Smooth muscle cell (in vitro differentiated cells): ENCODE measurements around the gene KRT83. TPM values are rescaled to one million over a fixed set of nuclear protein-coding genes. Genes with fewer than 3 reads are reported as not detected.

ENCODE experiments used
- DNase-seq: peaks from one replicate; lab custom pipeline; 2025; ENCODE audit not compliant: unreplicated experiment; lab: John Stamatoyannopoulos, UW
- H2AFZ ChIP-seq: fragments of 200-600 bp; sonication (generic); 2 replicates; pipeline ENCODE4 v1.6.0; 2016; ENCODE audit warnings: antibody characterized with exemption, low read depth, mild to moderate bottlenecking
- H3F3A ChIP-seq: fragments of 200-600 bp; sonication (generic); 2 replicates; pipeline ENCODE4 v1.6.0; 2017; ENCODE audit warnings: antibody characterized with exemption, low read depth
- H3K27ac ChIP-seq: fragments of 200-600 bp; sonication (generic); 2 replicates; pipeline ENCODE4 v1.5.1; 2016; ENCODE audit warnings: low read depth, mild to moderate bottlenecking
- H3K27me3 ChIP-seq: fragments of 200-600 bp; sonication (generic); 2 replicates; pipeline ENCODE4 v1.6.1; 2016; ENCODE audit warnings: low read depth, mild to moderate bottlenecking
- H3K36me3 ChIP-seq: fragments of 200-600 bp; sonication (generic); 2 replicates; pipeline ENCODE4 v1.5.1; 2016; ENCODE audit warnings: low read depth
- H3K4me1 ChIP-seq: fragments of 200-600 bp; sonication (generic); 2 replicates; pipeline ENCODE4 v1.5.1; 2016; ENCODE audit warnings: low read depth
- H3K4me2 ChIP-seq: fragments of 200-600 bp; sonication (generic); 2 replicates; pipeline ENCODE4 v1.6.0; 2016; ENCODE audit warnings: mild to moderate bottlenecking
- H3K4me3 ChIP-seq: fragments of 200-600 bp; sonication (generic); 2 replicates; pipeline ENCODE4 v1.5.1; 2016; ENCODE audit warnings: mild to moderate bottlenecking
- H3K79me2 ChIP-seq: fragments of 200-600 bp; sonication (generic); 2 replicates; pipeline ENCODE4 v1.6.0; 2016; ENCODE audit warnings: low read depth, mild to moderate bottlenecking
- H3K9ac ChIP-seq: fragments of 200-600 bp; sonication (generic); 2 replicates; pipeline ENCODE4 v1.6.0; 2016; ENCODE audit warnings: low read depth
- H3K9me3 ChIP-seq: fragments of 200-600 bp; sonication (generic); replicated peaks from 2 replicates; pipeline ENCODE4 v1.5.1; 2016; ENCODE audit warnings: low read depth
- H4K20me1 ChIP-seq: fragments of 200-600 bp; sonication (generic); 2 replicates; pipeline ENCODE4 v1.6.0; 2016; ENCODE audit warnings: low read depth
- WGBS: methylation state at CpG from one replicate; pipeline ENCODE4 v1.1.7; 2016; ENCODE audit warnings: low lambda C conversion rate; 5-methylcytosine and 5-hydroxymethylcytosine counted together
- polyA plus RNA-seq: library from polyadenylated mRNA; unstranded; fragments of >200 nt; fragmentation: Nextera tagmentation; extraction: Ambion mirVana; gene quantifications from 2 replicates; pipeline ENCODE4 v1.2.1, GENCODE V29; 2016
- total RNA-seq: library from RNA; depleted of rRNA; stranded (reverse); fragments of >200 nt; gene quantifications from 2 replicates; pipeline ENCODE4 v1.2.3, GENCODE V29; 2014
- TF ChIP-seq, protein P1 (sequence below): fragments of 200-600 bp; sonication (generic); IDR thresholded peaks from 2 replicates; pipeline ENCODE4 v1.5.1; 2017; ENCODE audit warnings: borderline replicate concordance, mild to moderate bottlenecking, antibody characterized with exemption; ENCODE audit not compliant: insufficient read depth, poor library complexity, severe bottlenecking

Gene KRT83
- total and polyA plus RNA-seq, 2 experiments from 2014 or later: not detected

GRCh38 chr12:52367876-52368275 is 46.7 kb upstream of the KRT83 start:
- H3K79me2 ChIP-seq: no peaks in the 10 kb centered on the region
- H2AFZ ChIP-seq: no peak overlapping the region
- no peaks in the 10 kb centered on the region for H4K20me1 ChIP-seq
- DNase-seq: no peak
- TF ChIP-seq, protein P1, sequence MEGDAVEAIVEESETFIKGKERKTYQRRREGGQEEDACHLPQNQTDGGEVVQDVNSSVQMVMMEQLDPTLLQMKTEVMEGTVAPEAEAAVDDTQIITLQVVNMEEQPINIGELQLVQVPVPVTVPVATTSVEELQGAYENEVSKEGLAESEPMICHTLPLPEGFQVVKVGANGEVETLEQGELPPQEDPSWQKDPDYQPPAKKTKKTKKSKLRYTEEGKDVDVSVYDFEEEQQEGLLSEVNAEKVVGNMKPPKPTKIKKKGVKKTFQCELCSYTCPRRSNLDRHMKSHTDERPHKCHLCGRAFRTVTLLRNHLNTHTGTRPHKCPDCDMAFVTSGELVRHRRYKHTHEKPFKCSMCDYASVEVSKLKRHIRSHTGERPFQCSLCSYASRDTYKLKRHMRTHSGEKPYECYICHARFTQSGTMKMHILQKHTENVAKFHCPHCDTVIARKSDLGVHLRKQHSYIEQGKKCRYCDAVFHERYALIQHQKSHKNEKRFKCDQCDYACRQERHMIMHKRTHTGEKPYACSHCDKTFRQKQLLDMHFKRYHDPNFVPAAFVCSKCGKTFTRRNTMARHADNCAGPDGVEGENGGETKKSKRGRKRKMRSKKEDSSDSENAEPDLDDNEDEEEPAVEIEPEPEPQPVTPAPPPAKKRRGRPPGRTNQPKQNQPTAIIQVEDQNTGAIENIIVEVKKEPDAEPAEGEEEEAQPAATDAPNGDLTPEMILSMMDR: no peak
- no peaks in the 10 kb centered on the region for H3K36me3 ChIP-seq
- no peak overlapping the region for H3K9ac ChIP-seq
- no peaks in the 10 kb centered on the region for H3K4me1 ChIP-seq
- H3K4me2 ChIP-seq: no peak overlapping the region
- peaks cover 37% of the 10 kb centered on the region for H3K27me3 ChIP-seq
- H3K4me3 ChIP-seq: no peak overlapping the region
- H3K27ac ChIP-seq: no peak overlapping the region
- H3K9me3 ChIP-seq: no peaks in the 10 kb centered on the region
- no peaks in the 10 kb centered on the region for H3F3A ChIP-seq
- WGBS: 92% methylated on average over 6 of the region's 6 CpGs

GRCh38 chr12:52366738-52367485 is 45.7 kb upstream of the KRT83 start, which contains the start of gene KRT85:
TSS of gene KRT85 (minus strand) at chr12:52367481. CDS start at chr12:52367405, 76 bp downstream.
- TF ChIP-seq, protein P1: no peak
- Histone ChIP-seq H3K36me3 (no peaks in the 10 kb centered on the region), H3F3A (no peaks in the 10 kb centered on the region), H3K79me2 (no peaks in the 10 kb centered on the region), H2AFZ (no peak within 1 kb of the TSS), H4K20me1 (no peaks in the 10 kb centered on the region), H3K4me2 (no peak within 1 kb of the TSS), H3K9ac (no peak within 1 kb of the TSS), H3K27me3 (peaks cover 37% of the 10 kb centered on the region), H3K9me3 (no peaks in the 10 kb centered on the region), H3K4me3 (no peak within 1 kb of the TSS), H3K27ac (no peak within 1 kb of the TSS), H3K4me1 (no peaks in the 10 kb centered on the region)
- 91% methylated on average over 42 of the region's 42 CpGs for WGBS
- no peak for DNase-seq

GRCh38 chr12:52364901-52365489 is 43.8 kb upstream of the KRT83 start:
- 89% methylated on average over 14 of the region's 14 CpGs for WGBS
- H3K4me3 ChIP-seq: no peak overlapping the region
- TF ChIP-seq, protein P1: no peak
- no peak overlapping the region for H3K9ac ChIP-seq
- no peak overlapping the region for H2AFZ ChIP-seq
- no peak overlapping the region for H3K4me2 ChIP-seq
- no peak for DNase-seq
- H3K9me3 ChIP-seq: no peaks in the 10 kb centered on the region
- H3K27me3 ChIP-seq: peaks cover 43% of the 10 kb centered on the region
- H3K36me3 ChIP-seq: no peaks in the 10 kb centered on the region
- H3K27ac ChIP-seq: no peak overlapping the region
- no peaks in the 10 kb centered on the region for H3K79me2 ChIP-seq
- no peaks in the 10 kb centered on the region for H4K20me1 ChIP-seq
- no peaks in the 10 kb centered on the region for H3F3A ChIP-seq
- H3K4me1 ChIP-seq: no peaks in the 10 kb centered on the region
